Endodermal cell (in vitro differentiated cells): ENCODE measurements around the gene WNT9B. TPM values are rescaled to one million over a fixed set of nuclear protein-coding genes. Genes with fewer than 3 reads are reported as not detected.

ENCODE experiments used
- DNase-seq: peaks from one replicate; pipeline ENCODE4 v3.0.0-alpha.2; 2017
- H3K27ac ChIP-seq: 2 replicates; pipeline ENCODE4 v1.5.1; 2013; ENCODE audit warnings: mild to moderate bottlenecking, low read depth, low read length, moderate library complexity
- H3K27me3 ChIP-seq: 2 replicates; pipeline ENCODE4 v1.6.1; 2013; ENCODE audit warnings: mild to moderate bottlenecking, low read length, moderate library complexity; ENCODE audit not compliant: insufficient read depth, control insufficient read depth, poor library complexity, severe bottlenecking
- H3K36me3 ChIP-seq: 2 replicates; pipeline ENCODE4 v1.7.0; 2013; ENCODE audit warnings: mild to moderate bottlenecking, low read length, moderate library complexity; ENCODE audit not compliant: control insufficient read depth, insufficient read depth
- H3K4me1 ChIP-seq: one replicate; pipeline ENCODE4 v1.7.0; 2013; ENCODE audit warnings: low read length; ENCODE audit not compliant: control insufficient read depth, insufficient read depth
- H3K4me3 ChIP-seq: 2 replicates; pipeline ENCODE4 v1.5.1; 2013; ENCODE audit warnings: mild to moderate bottlenecking, low read length, moderate library complexity
- H3K9ac ChIP-seq: 2 replicates; pipeline ENCODE4 v1.6.1; 2013; ENCODE audit warnings: mild to moderate bottlenecking, low read length, moderate library complexity; ENCODE audit not compliant: poor library complexity, severe bottlenecking; ENCODE audit errors: extremely low read depth
- H3K9me3 ChIP-seq: 2 replicates; pipeline ENCODE4 v1.6.1; 2013; ENCODE audit warnings: mild to moderate bottlenecking, low read length, moderate library complexity; ENCODE audit not compliant: control insufficient read depth
- H3K27ac Mint-ChIP-seq: 2 replicates; pipeline ENCODE4 v1.8.0; 2020; ENCODE audit warnings: mixed read lengths
- H3K27me3 Mint-ChIP-seq: 2 replicates; pipeline ENCODE4 v1.8.0; 2021; ENCODE audit warnings: mild to moderate bottlenecking, mixed read lengths; ENCODE audit not compliant: insufficient read depth
- H3K36me3 Mint-ChIP-seq: 2 replicates; pipeline ENCODE4 v1.8.0; 2020; ENCODE audit warnings: low read depth, mixed read lengths
- H3K4me1 Mint-ChIP-seq: 2 replicates; pipeline ENCODE4 v1.8.0; 2020; ENCODE audit warnings: mixed read lengths
- H3K4me3 Mint-ChIP-seq: 2 replicates; pipeline ENCODE4 v1.8.0; 2020; ENCODE audit warnings: mild to moderate bottlenecking, moderate library complexity, mixed read lengths
- H3K9me3 Mint-ChIP-seq: 2 replicates; pipeline ENCODE4 v1.8.0; 2020; ENCODE audit warnings: mild to moderate bottlenecking, mixed read lengths
- WGBS, 2 experiments: methylation state at CpG; one replicate each; pipeline versions ENCODE4 v1.1.5 to v1.1.7; 2013; ENCODE audit warnings: missing lambda C conversion rate in 2 of 2, mixed read lengths in 1 of 2; ENCODE audit not compliant: insufficient coverage in 1 of 2, insufficient read length in 1 of 2; 5-methylcytosine and 5-hydroxymethylcytosine counted together
- total RNA-seq, 2 donors: library from RNA; stranded (reverse); fragmentation: NEBNext Ultra II Directional in 1 of 2; extraction: Animal tissue kit (Norgen Biotek cat#: 25700) in 1 of 2; gene quantifications; 2 replicates in 1 of 2; 3 replicates in 1 of 2; pipeline ENCODE4 v1.2.1, GENCODE V29; 2021
- TF ChIP-seq, protein P1 (sequence below): fragments of 200-600 bp; sonication (generic); conservative IDR thresholded peaks from 2 replicates; pipeline ENCODE4 v1.5.0; 2021; ENCODE audit warnings: antibody characterized with exemption, mild to moderate bottlenecking

Gene WNT9B
- total RNA-seq, 2 donors from 2014 or later = 0.33 TPM; not detected in 1

DNA sequence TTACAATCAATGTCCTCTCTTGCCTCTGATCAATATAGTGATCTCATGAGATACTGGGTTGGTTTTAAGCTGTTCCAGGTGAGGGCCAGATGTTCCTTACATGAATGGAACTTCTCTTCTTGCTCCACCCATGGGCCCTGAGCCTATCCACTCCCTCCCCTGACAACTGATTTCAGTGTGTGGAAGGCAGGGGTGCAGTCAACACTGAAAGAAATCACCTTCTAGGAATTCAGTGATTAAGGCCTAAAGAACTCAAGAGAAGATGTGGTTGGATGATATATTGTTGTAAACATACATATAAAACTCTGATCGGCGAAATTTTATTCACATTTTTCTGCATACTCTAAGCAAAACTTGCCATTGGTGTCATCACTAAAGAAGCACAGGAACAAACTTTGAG, 64.8 kb downstream of the WNT9B start:
- DNase-seq = no peak
- no peaks in the 10 kb centered on the region for H3K36me3 Mint-ChIP-seq
- no peak overlapping the region for H3K4me3 Mint-ChIP-seq
- H3K9me3 ChIP-seq = no peaks in the 10 kb centered on the region
- H3K27me3 Mint-ChIP-seq = peaks cover 38% of the 10 kb centered on the region
- H3K4me3 ChIP-seq = no peak overlapping the region
- no peaks in the 10 kb centered on the region for H3K4me1 Mint-ChIP-seq
- no peak overlapping the region for H3K9ac ChIP-seq
- H3K36me3 ChIP-seq = no peaks in the 10 kb centered on the region
- no peaks in the 10 kb centered on the region for H3K9me3 Mint-ChIP-seq
- H3K4me1 ChIP-seq = no peaks in the 10 kb centered on the region
- H3K27ac ChIP-seq = no peak overlapping the region
- 85 to 100% methylated on average over 2 of the region's 2 CpGs for WGBS, 2 experiments
- H3K27ac Mint-ChIP-seq = no peak overlapping the region
- peaks cover 11% of the 10 kb centered on the region for H3K27me3 ChIP-seq
- TF ChIP-seq, protein P1, sequence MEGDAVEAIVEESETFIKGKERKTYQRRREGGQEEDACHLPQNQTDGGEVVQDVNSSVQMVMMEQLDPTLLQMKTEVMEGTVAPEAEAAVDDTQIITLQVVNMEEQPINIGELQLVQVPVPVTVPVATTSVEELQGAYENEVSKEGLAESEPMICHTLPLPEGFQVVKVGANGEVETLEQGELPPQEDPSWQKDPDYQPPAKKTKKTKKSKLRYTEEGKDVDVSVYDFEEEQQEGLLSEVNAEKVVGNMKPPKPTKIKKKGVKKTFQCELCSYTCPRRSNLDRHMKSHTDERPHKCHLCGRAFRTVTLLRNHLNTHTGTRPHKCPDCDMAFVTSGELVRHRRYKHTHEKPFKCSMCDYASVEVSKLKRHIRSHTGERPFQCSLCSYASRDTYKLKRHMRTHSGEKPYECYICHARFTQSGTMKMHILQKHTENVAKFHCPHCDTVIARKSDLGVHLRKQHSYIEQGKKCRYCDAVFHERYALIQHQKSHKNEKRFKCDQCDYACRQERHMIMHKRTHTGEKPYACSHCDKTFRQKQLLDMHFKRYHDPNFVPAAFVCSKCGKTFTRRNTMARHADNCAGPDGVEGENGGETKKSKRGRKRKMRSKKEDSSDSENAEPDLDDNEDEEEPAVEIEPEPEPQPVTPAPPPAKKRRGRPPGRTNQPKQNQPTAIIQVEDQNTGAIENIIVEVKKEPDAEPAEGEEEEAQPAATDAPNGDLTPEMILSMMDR = no peak

DNA sequence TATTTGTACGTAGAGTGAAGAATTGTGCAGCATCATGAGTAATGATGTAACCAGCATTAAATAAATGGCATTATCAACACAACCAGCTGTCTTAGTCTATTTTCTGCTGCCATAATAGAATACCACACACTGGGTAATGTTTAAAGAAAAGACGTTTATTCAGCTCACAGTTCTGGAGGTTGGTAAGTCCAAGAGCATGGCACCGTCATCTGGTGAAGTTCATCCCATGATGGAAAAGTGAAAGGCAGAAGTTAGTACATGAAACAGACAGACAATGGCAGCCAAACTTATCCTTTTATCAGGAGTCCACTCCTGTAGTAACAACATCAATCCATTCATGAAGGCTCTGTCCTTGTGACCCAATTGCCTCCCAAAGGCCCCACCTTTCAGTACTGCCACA, 65.2 kb downstream of the WNT9B start:
- Mint-ChIP-seq H3K36me3 (no peaks in the 10 kb centered on the region), H3K4me3 (no peak overlapping the region), H3K9me3 (no peaks in the 10 kb centered on the region), H3K27me3 (peaks cover 36% of the 10 kb centered on the region), H3K4me1 (no peaks in the 10 kb centered on the region), H3K27ac (no peak overlapping the region)
- Histone ChIP-seq H3K9ac (no peak overlapping the region), H3K27ac (no peak overlapping the region), H3K27me3 (peaks cover 11% of the 10 kb centered on the region), H3K9me3 (no peaks in the 10 kb centered on the region), H3K4me1 (no peaks in the 10 kb centered on the region), H3K4me3 (no peak overlapping the region), H3K36me3 (no peaks in the 10 kb centered on the region)
- 83 to 100% methylated on average over 3 of the region's 3 CpGs for WGBS, 2 experiments
- no peak for DNase-seq
- TF ChIP-seq, protein P1 = no peak

DNA sequence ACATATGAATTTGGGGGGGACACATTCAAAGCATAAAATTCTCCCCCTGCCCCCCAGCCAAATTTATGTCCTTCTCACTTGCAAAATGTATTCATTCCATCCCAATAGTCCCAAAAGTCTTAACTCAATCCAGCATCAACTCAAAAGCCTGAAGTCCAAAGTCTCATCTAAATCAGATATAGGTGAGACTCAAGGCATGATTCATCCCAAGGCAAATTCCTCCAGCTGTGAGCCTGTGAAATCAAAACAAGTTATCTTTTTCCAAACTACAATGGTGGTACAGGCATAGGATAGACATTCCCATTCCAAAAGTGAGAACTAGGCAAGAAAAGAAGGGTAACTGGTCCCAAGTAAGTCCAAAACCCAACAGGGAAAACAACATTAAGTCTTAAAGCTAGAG, 65.7 kb downstream of the WNT9B start:
- Mint-ChIP-seq H3K36me3 (no peaks in the 10 kb centered on the region), H3K9me3 (no peaks in the 10 kb centered on the region), H3K27me3 (peaks cover 34% of the 10 kb centered on the region), H3K4me3 (no peak overlapping the region), H3K27ac (no peak overlapping the region), H3K4me1 (no peaks in the 10 kb centered on the region)
- H3K27me3 ChIP-seq = peaks cover 11% of the 10 kb centered on the region
- no peak overlapping the region for H3K27ac ChIP-seq
- TF ChIP-seq, protein P1 = no peak
- no peaks in the 10 kb centered on the region for H3K9me3 ChIP-seq
- H3K4me3 ChIP-seq = no peak overlapping the region
- H3K9ac ChIP-seq = no peak overlapping the region
- no peak for DNase-seq
- H3K4me1 ChIP-seq = no peaks in the 10 kb centered on the region
- H3K36me3 ChIP-seq = no peaks in the 10 kb centered on the region
